ENCODE results near the gene WDR18. TPM values are rescaled to one million over a fixed set of nuclear protein-coding genes. Genes with fewer than 3 reads are reported as not detected.

WDR18 gene
- total and polyA plus RNA-seq, 2 of the 4 experiments (the other 2 are of a cell fraction), result 37.1 to 56.9 TPM

DNA sequence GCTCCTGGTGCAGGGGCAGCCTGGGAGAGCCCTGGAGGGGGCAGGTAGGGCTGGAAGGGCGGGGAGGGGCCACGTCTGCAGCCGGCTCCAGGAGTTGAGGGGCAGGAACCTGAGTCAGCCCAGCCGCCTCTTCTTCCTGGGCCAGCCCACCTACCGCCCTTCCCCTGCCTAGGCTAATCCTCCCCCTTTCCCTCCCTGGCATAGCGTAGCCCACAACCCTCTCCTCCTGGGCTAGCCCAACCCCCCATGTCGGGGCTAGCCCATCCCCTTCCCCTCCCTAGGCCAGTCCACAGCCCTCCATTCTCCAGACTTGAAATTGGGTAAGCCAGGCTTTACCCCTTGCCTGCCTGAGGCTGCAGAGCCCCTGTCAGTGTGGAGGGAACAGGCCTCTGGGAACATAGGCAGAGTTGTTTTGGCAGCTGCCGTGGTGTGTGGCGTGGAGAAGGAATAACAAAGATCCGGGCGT lies 20.6 kb upstream of the WDR18 start (continued):
- TF ChIP-seq, protein P1, sequence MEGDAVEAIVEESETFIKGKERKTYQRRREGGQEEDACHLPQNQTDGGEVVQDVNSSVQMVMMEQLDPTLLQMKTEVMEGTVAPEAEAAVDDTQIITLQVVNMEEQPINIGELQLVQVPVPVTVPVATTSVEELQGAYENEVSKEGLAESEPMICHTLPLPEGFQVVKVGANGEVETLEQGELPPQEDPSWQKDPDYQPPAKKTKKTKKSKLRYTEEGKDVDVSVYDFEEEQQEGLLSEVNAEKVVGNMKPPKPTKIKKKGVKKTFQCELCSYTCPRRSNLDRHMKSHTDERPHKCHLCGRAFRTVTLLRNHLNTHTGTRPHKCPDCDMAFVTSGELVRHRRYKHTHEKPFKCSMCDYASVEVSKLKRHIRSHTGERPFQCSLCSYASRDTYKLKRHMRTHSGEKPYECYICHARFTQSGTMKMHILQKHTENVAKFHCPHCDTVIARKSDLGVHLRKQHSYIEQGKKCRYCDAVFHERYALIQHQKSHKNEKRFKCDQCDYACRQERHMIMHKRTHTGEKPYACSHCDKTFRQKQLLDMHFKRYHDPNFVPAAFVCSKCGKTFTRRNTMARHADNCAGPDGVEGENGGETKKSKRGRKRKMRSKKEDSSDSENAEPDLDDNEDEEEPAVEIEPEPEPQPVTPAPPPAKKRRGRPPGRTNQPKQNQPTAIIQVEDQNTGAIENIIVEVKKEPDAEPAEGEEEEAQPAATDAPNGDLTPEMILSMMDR (conservative IDR thresholded peaks at IDR 0.05; ENCODE audit: low read depth, low read length), result no peak

DNA sequence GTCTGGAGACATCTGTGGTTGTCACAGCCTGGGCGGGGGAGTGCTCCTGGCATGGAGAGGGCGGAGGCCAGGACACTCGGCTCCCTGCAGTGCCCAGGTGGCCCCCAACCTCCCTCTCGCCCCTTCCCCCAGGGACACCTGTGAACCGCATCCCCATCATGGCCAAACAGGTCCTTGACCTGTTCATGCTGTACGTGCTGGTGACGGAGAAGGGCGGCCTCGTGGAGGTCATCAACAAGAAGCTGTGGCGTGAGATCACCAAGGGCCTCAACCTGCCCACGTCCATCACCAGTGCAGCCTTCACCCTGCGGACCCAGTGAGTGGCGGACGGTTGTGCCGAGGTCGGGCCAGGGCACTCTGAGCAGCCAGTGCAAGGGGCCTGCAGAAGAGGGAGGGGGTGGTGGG lies 20.0 kb upstream of the WDR18 start:
- Histone ChIP-seq H3K27ac (ENCODE audit: insufficient read depth, low read length) (no peak overlapping the region), H4K20me1 (ENCODE audit: insufficient read depth, low read length) (peaks cover 24% of the 10 kb centered on the region; the same call in 1 of the 2 replicates), H2AFZ (replicated peaks; ENCODE audit: low read length, poor library complexity) (no peak overlapping the region), H3K56ac (ENCODE audit: extremely low read depth, insufficient read depth, low read length) (no peak overlapping the region), H3K4me3 (ENCODE audit: insufficient read depth, low read depth, low read length) (no peak overlapping the region), H2AK5ac (ENCODE audit: low read depth, low read length) (no peak overlapping the region), H2BK120ac (ENCODE audit: low read depth, low read length) (no peak overlapping the region), H2BK20ac (ENCODE audit: low read depth, low read length) (no peak overlapping the region), H3K18ac (ENCODE audit: low read depth, low read length) (no peak overlapping the region), H2BK5ac (ENCODE audit: low read depth, low read length, poor library complexity, severe bottlenecking) (no peak overlapping the region), H3K27me3 (ENCODE audit: control insufficient read depth, insufficient read depth, low read length) (no peaks in the 10 kb centered on the region), H3K9me1 (ENCODE audit: insufficient read depth, low read length) (peaks cover 6% of the 10 kb centered on the region; the same call in 1 of the 2 replicates), H2AK9ac (replicated peaks; ENCODE audit: low read depth, low read length, poor library complexity) (peak overlapping the region; percentile 65), H3K4me1 (ENCODE audit: control insufficient read depth, insufficient read depth, low read length) (peaks cover 5% of the 10 kb centered on the region), H3K4me2 (ENCODE audit: low read depth, low read length) (no peak overlapping the region), H3K4ac (ENCODE audit: low read depth, low read length) (no peak overlapping the region), H4K5ac (ENCODE audit: low read depth, low read length) (no peak overlapping the region), H3K9ac (ENCODE audit: low read depth, low read length) (no peak overlapping the region), H3K14ac (replicated peaks; ENCODE audit: low read depth, low read length) (no peak overlapping the region), H2BK15ac (ENCODE audit: low read depth, low read length) (no peak overlapping the region), H3K9me3 (ENCODE audit: control insufficient read depth, insufficient read depth, low read length) (no peaks in the 10 kb centered on the region), H4K91ac (ENCODE audit: insufficient read depth, low read depth, low read length) (no peak overlapping the region), H3K79me1 (ENCODE audit: low read depth in 1 of 2, low read length in 2 of 2) (peaks cover 50 to 77% of the 10 kb centered on the region in 2 experiments), H3K36me3 (ENCODE audit: control insufficient read depth, insufficient read depth, low read length) (peaks cover 73% of the 10 kb centered on the region), H4K8ac (ENCODE audit: low read depth in 2 of 2, low read length in 2 of 2) (no peak overlapping the region), H3K23ac (ENCODE audit: low read depth, low read length) (no peak overlapping the region)
- no peak for TF ChIP-seq CHD1 (IDR thresholded peaks at IDR 0.05; ENCODE audit: low read depth, low read length)
- TF ChIP-seq SMC3 (IDR thresholded peaks at IDR 0.05; ENCODE audit: low read depth, low read length), result no peak
- no peak for TF ChIP-seq MAFK (IDR thresholded peaks at IDR 0.05; ENCODE audit: low read depth, low read length)
- TF ChIP-seq, protein P2, sequence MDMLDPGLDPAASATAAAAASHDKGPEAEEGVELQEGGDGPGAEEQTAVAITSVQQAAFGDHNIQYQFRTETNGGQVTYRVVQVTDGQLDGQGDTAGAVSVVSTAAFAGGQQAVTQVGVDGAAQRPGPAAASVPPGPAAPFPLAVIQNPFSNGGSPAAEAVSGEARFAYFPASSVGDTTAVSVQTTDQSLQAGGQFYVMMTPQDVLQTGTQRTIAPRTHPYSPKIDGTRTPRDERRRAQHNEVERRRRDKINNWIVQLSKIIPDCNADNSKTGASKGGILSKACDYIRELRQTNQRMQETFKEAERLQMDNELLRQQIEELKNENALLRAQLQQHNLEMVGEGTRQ (IDR thresholded peaks at IDR 0.05; ENCODE audit: low read depth, low read length), result no peak
- no peak for TF ChIP-seq NFE2L2 (IDR thresholded peaks at IDR 0.05; ENCODE audit: low read depth, low read length)
- TF ChIP-seq, protein P3, sequence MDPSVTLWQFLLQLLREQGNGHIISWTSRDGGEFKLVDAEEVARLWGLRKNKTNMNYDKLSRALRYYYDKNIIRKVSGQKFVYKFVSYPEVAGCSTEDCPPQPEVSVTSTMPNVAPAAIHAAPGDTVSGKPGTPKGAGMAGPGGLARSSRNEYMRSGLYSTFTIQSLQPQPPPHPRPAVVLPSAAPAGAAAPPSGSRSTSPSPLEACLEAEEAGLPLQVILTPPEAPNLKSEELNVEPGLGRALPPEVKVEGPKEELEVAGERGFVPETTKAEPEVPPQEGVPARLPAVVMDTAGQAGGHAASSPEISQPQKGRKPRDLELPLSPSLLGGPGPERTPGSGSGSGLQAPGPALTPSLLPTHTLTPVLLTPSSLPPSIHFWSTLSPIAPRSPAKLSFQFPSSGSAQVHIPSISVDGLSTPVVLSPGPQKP (IDR thresholded peaks at IDR 0.05; ENCODE audit: borderline replicate concordance, low read depth, low read length), result no peak
- TF ChIP-seq BHLHE40 (IDR thresholded peaks at IDR 0.05; ENCODE audit: low read depth, low read length), result no peak
- no peak for TF ChIP-seq RCOR1 (IDR thresholded peaks at IDR 0.05; ENCODE audit: insufficient replicate concordance, low read length)
- no peak for TF ChIP-seq RAD21 (IDR thresholded peaks at IDR 0.05; ENCODE audit: low read length)
- no peak for TF ChIP-seq RFX5 (IDR thresholded peaks at IDR 0.05; ENCODE audit: low read depth, low read length)
- no peak for TF ChIP-seq MXI1 (IDR thresholded peaks at IDR 0.05; ENCODE audit: borderline replicate concordance, low read depth, low read length)
- 95% methylated on average over 16 of the region's 16 CpGs; no CpG with 5 or more reads in 1 of the 2 experiments for WGBS, 2 experiments (ENCODE audit: extremely low coverage in 2 of 2, insufficient read length in 1 of 2)
- intact Hi-C loops (cut with micrococcal nuclease), result no loop called here
- no peak for DNase-seq
- no peak for ATAC-seq (ENCODE audit: low read depth)
- ChIA-PET CTCF (no interaction called here), POLR2A (ENCODE audit: unreplicated experiment) (no interaction called here)
- in situ Hi-C loops (cut with MboI; ENCODE audit: low sequenced_read_pairs), result no loop called here
- dilution Hi-C loops (cut with HindIII; ENCODE audit: low sequenced_read_pairs, unreplicated experiment), result no loop called here
- BruUV-seq (replicated peaks), result no TSS peak
